Activated T-cell treated with anti-CD3 and anti-CD28 coated beads, Interleukin-2, amount 50 U/mL, for 24 hours (primary cell): ENCODE measurements around the gene IFNG-AS1.

ENCODE experiments used
- DNase-seq: peaks from one replicate; pipeline ENCODE4 v3.0.0-alpha.2; 2020
- H3K27ac Mint-ChIP-seq: 2 replicates; pipeline ENCODE4 v1.8.0; 2020; ENCODE audit warnings: mild to moderate bottlenecking, mixed read lengths
- H3K27me3 Mint-ChIP-seq: 2 replicates; pipeline ENCODE4 v1.8.0; 2020; ENCODE audit warnings: mixed read lengths
- H3K36me3 Mint-ChIP-seq: 2 replicates; pipeline ENCODE4 v1.8.0; 2020; ENCODE audit warnings: low read depth, mixed read lengths
- H3K4me1 Mint-ChIP-seq: 2 replicates; pipeline ENCODE4 v1.8.0; 2020; ENCODE audit warnings: low read depth, mixed read lengths
- H3K4me3 Mint-ChIP-seq: 2 replicates; pipeline ENCODE4 v1.8.0; 2020; ENCODE audit warnings: mild to moderate bottlenecking, moderate library complexity, mixed read lengths
- H3K9me3 Mint-ChIP-seq: 2 replicates; pipeline ENCODE4 v1.8.0; 2020; ENCODE audit warnings: mixed read lengths

IFNG-AS1 gene

GRCh38 chr12:67980391-67980790 is 8.9 kb upstream of the IFNG-AS1 start:
- H3K27ac Mint-ChIP-seq: no peak overlapping the region
- peaks cover 10% of the 10 kb centered on the region for H3K27me3 Mint-ChIP-seq

GRCh38 chr12:67981287-67982162 is 7.7 kb upstream of the IFNG-AS1 start:
- DNase-seq: no peak
- Mint-ChIP-seq H3K4me1 (peaks cover 13% of the 10 kb centered on the region), H3K4me3 (no peak overlapping the region), H3K36me3 (no peaks in the 10 kb centered on the region), H3K9me3 (no peaks in the 10 kb centered on the region), H3K27me3 (peaks cover 10% of the 10 kb centered on the region), H3K27ac (no peak overlapping the region)

More at GRCh38 chr12:67980391-67980790, 8.9 kb upstream of the IFNG-AS1 start:
- Mint-ChIP-seq H3K9me3 (no peaks in the 10 kb centered on the region), H3K36me3 (no peaks in the 10 kb centered on the region), H3K4me1 (peaks cover 13% of the 10 kb centered on the region), H3K4me3 (no peak overlapping the region)
- no peak for DNase-seq

GRCh38 chr12:67982164-67982563 is 7.1 kb upstream of the IFNG-AS1 start:
- DNase-seq: no peak
- Mint-ChIP-seq H3K27ac (no peak overlapping the region), H3K9me3 (no peaks in the 10 kb centered on the region), H3K4me1 (peaks cover 15% of the 10 kb centered on the region), H3K36me3 (no peaks in the 10 kb centered on the region), H3K4me3 (no peak overlapping the region), H3K27me3 (peaks cover 10% of the 10 kb centered on the region)

- Mint-ChIP-seq H3K27me3 (no peaks in the 10 kb centered on the region), H3K4me1 (peaks cover 43% of the 10 kb centered on the region)
- DNase-seq: no peak
These were observed 2.6 kb upstream of the IFNG-AS1 start for GRCh38 chr12:67986632-67987031.

GRCh38 chr12:67988601-67989021 is 636 bp upstream of the IFNG-AS1 start:
- H3K27ac Mint-ChIP-seq: no peak overlapping the region
- DNase-seq: no peak
- no peak overlapping the region for H3K4me3 Mint-ChIP-seq
- H3K27me3 Mint-ChIP-seq: no peaks in the 10 kb centered on the region
- H3K36me3 Mint-ChIP-seq: no peaks in the 10 kb centered on the region
- peaks cover 44% of the 10 kb centered on the region for H3K4me1 Mint-ChIP-seq
- peaks cover 2% of the 10 kb centered on the region for H3K9me3 Mint-ChIP-seq

More at GRCh38 chr12:67986632-67987031, 2.6 kb upstream of the IFNG-AS1 start:
- H3K36me3 Mint-ChIP-seq: no peaks in the 10 kb centered on the region
- peaks cover 2% of the 10 kb centered on the region for H3K9me3 Mint-ChIP-seq
- H3K4me3 Mint-ChIP-seq: no peak overlapping the region
- H3K27ac Mint-ChIP-seq: no peak overlapping the region

GRCh38 chr12:67991158-67991557 is 1.9 kb downstream of the IFNG-AS1 start:
- peaks cover 49% of the 10 kb centered on the region for H3K4me1 Mint-ChIP-seq

GRCh38 chr12:67993143-67993542 is 3.9 kb downstream of the IFNG-AS1 start:
- Mint-ChIP-seq H3K4me1 (peaks cover 52% of the 10 kb centered on the region), H3K9me3 (peaks cover 2% of the 10 kb centered on the region), H3K36me3 (no peaks in the 10 kb centered on the region), H3K27me3 (no peaks in the 10 kb centered on the region), H3K4me3 (peak overlapping the region; percentile 12), H3K27ac (no peak overlapping the region)
- DNase-seq: no peak

More at GRCh38 chr12:67991158-67991557, 1.9 kb downstream of the IFNG-AS1 start:
- no peaks in the 10 kb centered on the region for H3K27me3 Mint-ChIP-seq
- H3K9me3 Mint-ChIP-seq: peaks cover 2% of the 10 kb centered on the region
- DNase-seq: peak; percentile 57
- no peaks in the 10 kb centered on the region for H3K36me3 Mint-ChIP-seq
- peak overlapping the region; percentile 76 for H3K27ac Mint-ChIP-seq
- peak overlapping the region; percentile 55 for H3K4me3 Mint-ChIP-seq

GRCh38 chr12:67994046-67994445 is 4.8 kb downstream of the IFNG-AS1 start:
- no peaks in the 10 kb centered on the region for H3K27me3 Mint-ChIP-seq
- peaks cover 2% of the 10 kb centered on the region for H3K9me3 Mint-ChIP-seq
- no peak overlapping the region for H3K4me3 Mint-ChIP-seq
- DNase-seq: no peak
- H3K27ac Mint-ChIP-seq: no peak overlapping the region
- no peaks in the 10 kb centered on the region for H3K36me3 Mint-ChIP-seq
- peaks cover 47% of the 10 kb centered on the region for H3K4me1 Mint-ChIP-seq

GRCh38 chr12:67996347-67996746 is 7.1 kb downstream of the IFNG-AS1 start:
- Mint-ChIP-seq H3K4me1 (peaks cover 29% of the 10 kb centered on the region), H3K27ac (no peak overlapping the region), H3K36me3 (no peaks in the 10 kb centered on the region), H3K27me3 (no peaks in the 10 kb centered on the region), H3K9me3 (no peaks in the 10 kb centered on the region), H3K4me3 (no peak overlapping the region)
- no peak for DNase-seq

- Mint-ChIP-seq H3K27me3 (no peaks in the 10 kb centered on the region), H3K27ac (no peak overlapping the region), H3K4me3 (no peak overlapping the region), H3K9me3 (no peaks in the 10 kb centered on the region), H3K4me1 (peaks cover 24% of the 10 kb centered on the region), H3K36me3 (no peaks in the 10 kb centered on the region)
- DNase-seq: no peak
These were observed 9.1 kb downstream of the IFNG-AS1 start for GRCh38 chr12:67998379-67998778.

GRCh38 chr12:67999244-67999643 is 10.0 kb downstream of the IFNG-AS1 start:
- DNase-seq: no peak
- no peaks in the 10 kb centered on the region for H3K9me3 Mint-ChIP-seq
- no peak overlapping the region for H3K27ac Mint-ChIP-seq
- H3K4me3 Mint-ChIP-seq: no peak overlapping the region
- no peaks in the 10 kb centered on the region for H3K27me3 Mint-ChIP-seq
- no peaks in the 10 kb centered on the region for H3K36me3 Mint-ChIP-seq
- H3K4me1 Mint-ChIP-seq: peaks cover 24% of the 10 kb centered on the region

- peaks cover 15% of the 10 kb centered on the region for H3K4me1 Mint-ChIP-seq
- no peak overlapping the region for H3K27ac Mint-ChIP-seq
- no peaks in the 10 kb centered on the region for H3K27me3 Mint-ChIP-seq
- H3K9me3 Mint-ChIP-seq: no peaks in the 10 kb centered on the region
- no peak for DNase-seq
- no peak overlapping the region for H3K4me3 Mint-ChIP-seq
- no peaks in the 10 kb centered on the region for H3K36me3 Mint-ChIP-seq
These were observed 12.5 kb downstream of the IFNG-AS1 start for GRCh38 chr12:68001486-68002466.

- Mint-ChIP-seq H3K4me3 (no peak overlapping the region), H3K36me3 (peaks cover 2% of the 10 kb centered on the region), H3K4me1 (peaks cover 9% of the 10 kb centered on the region), H3K27me3 (no peaks in the 10 kb centered on the region), H3K27ac (peak overlapping the region; percentile 37), H3K9me3 (no peaks in the 10 kb centered on the region)
- no peak for DNase-seq
These were observed 14.5 kb downstream of the IFNG-AS1 start for GRCh38 chr12:68003777-68004176.

GRCh38 chr12:68007033-68007432 is 17.8 kb downstream of the IFNG-AS1 start:
- peaks cover 2% of the 10 kb centered on the region for H3K36me3 Mint-ChIP-seq
- no peak for DNase-seq
- no peaks in the 10 kb centered on the region for H3K9me3 Mint-ChIP-seq
- H3K4me3 Mint-ChIP-seq: no peak overlapping the region
- H3K27me3 Mint-ChIP-seq: no peaks in the 10 kb centered on the region
- H3K4me1 Mint-ChIP-seq: peaks cover 18% of the 10 kb centered on the region
- no peak overlapping the region for H3K27ac Mint-ChIP-seq
